BLaER1 treated with 17β-estradiol and CSF1 and Interleukin-3, amounts not matched to agents 10 nM and 100 nM (cell line): ENCODE results near the gene PLEKHM2.
"Not testable (repeated sequence)": the region's sequence is repeated elsewhere in the genome, so short reads cannot be mapped to it uniquely, and the experiment has no call there.

Source experiments
- H3K27ac ChIP-seq, 11 experiments: shearing (Covaris generic); formaldehyde crosslinking; 2 replicates each; pipeline ENCODE4 v1.8.1; 2022
- H3K27me3 ChIP-seq, 11 experiments: shearing (Covaris generic); formaldehyde crosslinking; 2 replicates each; pipeline ENCODE4 v1.8.1; 2022
- H3K36me3 ChIP-seq, 11 experiments: shearing (Covaris generic); formaldehyde crosslinking; 2 replicates each; pipeline ENCODE4 v1.8.1; 2022
- H3K4me1 ChIP-seq, 10 experiments: shearing (Covaris generic); formaldehyde crosslinking; 2 replicates each; pipeline ENCODE4 v1.8.1; 2022
- H3K4me2 ChIP-seq, 11 experiments: shearing (Covaris generic); formaldehyde crosslinking; 2 replicates each; pipeline ENCODE4 v1.8.1; 2022
- H3K4me3 ChIP-seq, 10 experiments: shearing (Covaris generic); formaldehyde crosslinking; 2 replicates each; pipeline ENCODE4 v1.8.1; 2022
- H3K9ac ChIP-seq, 11 experiments: shearing (Covaris generic); formaldehyde crosslinking; 2 replicates each; pipeline ENCODE4 v1.8.1; 2022
- H3K9me3 ChIP-seq, 11 experiments: shearing (Covaris generic); formaldehyde crosslinking; replicated peaks in 1 of 11; 2 replicates each; pipeline ENCODE4 v1.8.1; 2022
- H4K20me1 ChIP-seq, 11 experiments: shearing (Covaris generic); formaldehyde crosslinking; 2 replicates each; pipeline ENCODE4 v1.8.1; 2022
- Cebpa-rat ChIP-seq, 11 experiments: shearing (Covaris generic); IDR thresholded peaks; 2 replicates each; pipeline ENCODE4 v1.8.1; 2022

Gene PLEKHM2

DNA sequence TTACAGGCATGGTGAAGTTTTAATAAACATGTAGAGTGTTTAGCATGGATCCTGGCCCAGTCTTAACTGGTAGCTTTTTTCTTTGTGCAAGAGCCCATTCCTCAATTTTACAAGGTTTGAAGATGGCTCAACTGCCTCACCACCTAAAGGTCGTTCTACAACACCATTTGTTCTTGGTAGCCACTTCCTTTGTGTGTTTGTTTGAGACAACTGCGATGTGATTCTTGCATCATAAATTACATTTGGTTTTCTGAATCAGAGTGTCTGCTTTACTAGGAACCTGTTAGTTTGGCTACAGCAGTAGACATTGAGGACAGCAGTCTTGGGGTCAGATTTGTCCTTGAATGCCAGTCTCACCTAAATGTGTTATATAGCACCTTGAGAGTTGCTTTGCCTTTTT lies 3.3 kb downstream of the PLEKHM2 start:
- Histone ChIP-seq H4K20me1 (peaks cover 63 to 81% (median 78%) of the 10 kb centered on the region in 11 experiments; a peak in 21 of 22 replicates), H3K36me3 (peaks cover 26 to 58% (median 39%) of the 10 kb centered on the region in 11 experiments; a peak in 21 of 22 replicates), H3K27me3 (no peaks in the 10 kb centered on the region), H3K9me3 (no peaks in the 10 kb centered on the region; a peak in 1 of 22 replicates), H3K4me1 (peaks cover 37 to 66% (median 45%) of the 10 kb centered on the region in 10 experiments), H3K4me3 (no peak overlapping the region), H3K4me2 (peak overlapping the region; percentile 0 to 98 (median 23); a peak in 14 of 22 replicates), H3K27ac (no peak overlapping the region), H3K9ac (no peak overlapping the region)
- no peak for TF ChIP-seq Cebpa-rat (IDR thresholded peaks at IDR 0.05)

GRCh38 chr1:15690317-15690716 lies 6.2 kb downstream of the PLEKHM2 start:
- H3K27ac ChIP-seq, result no peak overlapping the region
- no peaks in the 10 kb centered on the region; a peak in 1 of 22 replicates for H3K9me3 ChIP-seq
- H4K20me1 ChIP-seq, result peaks cover 85 to 100% (median 100%) of the 10 kb centered on the region in 11 experiments
- no peak overlapping the region for H3K4me3 ChIP-seq
- peaks cover 18 to 61% (median 27%) of the 10 kb centered on the region in 10 experiments for H3K4me1 ChIP-seq
- no peak overlapping the region for H3K9ac ChIP-seq
- no peaks in the 10 kb centered on the region for H3K27me3 ChIP-seq
- H3K4me2 ChIP-seq, result no peak overlapping the region
- no peak for TF ChIP-seq Cebpa-rat (IDR thresholded peaks at IDR 0.05)
- peaks cover 26 to 64% (median 45%) of the 10 kb centered on the region in 11 experiments; a peak in 21 of 22 replicates for H3K36me3 ChIP-seq

GRCh38 chr1:15691434-15692032 lies 7.4 kb downstream of the PLEKHM2 start:
- TF ChIP-seq Cebpa-rat (IDR thresholded peaks at IDR 0.05), result no peak
- H3K27ac ChIP-seq, result no peak overlapping the region
- H3K4me1 ChIP-seq, result peaks cover 12 to 61% (median 22%) of the 10 kb centered on the region in 10 experiments
- no peaks in the 10 kb centered on the region for H3K27me3 ChIP-seq
- peaks cover 78 to 100% (median 100%) of the 10 kb centered on the region in 11 experiments for H4K20me1 ChIP-seq
- H3K4me3 ChIP-seq, result no peak overlapping the region
- peak overlapping the region in 2 of 11 experiments; percentile 2 to 38; a peak in 2 of 22 replicates for H3K4me2 ChIP-seq
- H3K9ac ChIP-seq, result 0 out of 22 replicates have a peak overlapping the region, but pooled peaks of 1 of the 11 experiments have one; percentile 4
- no peaks in the 10 kb centered on the region; a peak in 1 of 22 replicates for H3K9me3 ChIP-seq
- peaks cover 21 to 71% (median 54%) of the 10 kb centered on the region in 11 experiments; a peak in 21 of 22 replicates for H3K36me3 ChIP-seq

DNA sequence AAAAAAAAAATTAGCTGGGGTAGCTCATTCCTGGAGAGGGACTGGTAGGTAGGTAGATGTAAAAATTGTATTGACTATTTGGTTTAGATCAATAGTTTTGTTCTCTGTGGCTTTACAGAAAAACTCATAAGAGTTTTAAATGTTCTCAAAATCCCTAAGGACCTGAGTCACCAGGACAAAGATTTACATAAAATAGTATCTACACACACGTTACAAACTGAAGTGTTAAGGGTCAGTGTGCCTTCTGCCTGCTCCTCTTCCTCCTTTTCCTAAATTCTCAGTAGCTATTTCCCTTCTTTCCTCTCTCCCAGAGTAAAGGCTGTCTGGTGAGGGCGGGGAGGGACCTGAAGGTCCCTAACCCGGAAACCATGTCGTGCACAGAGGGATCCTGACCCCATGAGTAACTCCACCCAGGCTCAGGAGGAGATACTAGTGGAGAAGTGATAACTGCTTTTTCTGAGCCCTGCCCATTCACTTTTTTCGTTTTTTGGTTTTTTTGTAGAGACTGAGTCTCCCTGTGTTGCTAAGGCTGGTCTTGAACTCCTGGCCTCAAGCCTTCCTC lies 8.1 kb downstream of the PLEKHM2 start:
- Histone ChIP-seq H3K4me1 (peaks cover 15 to 59% (median 27%) of the 10 kb centered on the region in 10 experiments), H3K27me3 (no peaks in the 10 kb centered on the region), H3K9me3 (no peaks in the 10 kb centered on the region; a peak in 1 of 22 replicates), H3K36me3 (peaks cover 20 to 68% (median 53%) of the 10 kb centered on the region in 11 experiments; a peak in 21 of 22 replicates), H3K4me2 (peak overlapping the region in 2 of 11 experiments; percentile 2 to 38; a peak in 1 of 22 replicates), H4K20me1 (peaks cover 73 to 100% (median 97%) of the 10 kb centered on the region in 11 experiments), H3K4me3 (no peak overlapping the region), H3K9ac (0 out of 22 replicates have a peak overlapping the region, but pooled peaks of 1 of the 11 experiments have one; percentile 4), H3K27ac (no peak overlapping the region)
- TF ChIP-seq Cebpa-rat (IDR thresholded peaks at IDR 0.05), result no peak

DNA sequence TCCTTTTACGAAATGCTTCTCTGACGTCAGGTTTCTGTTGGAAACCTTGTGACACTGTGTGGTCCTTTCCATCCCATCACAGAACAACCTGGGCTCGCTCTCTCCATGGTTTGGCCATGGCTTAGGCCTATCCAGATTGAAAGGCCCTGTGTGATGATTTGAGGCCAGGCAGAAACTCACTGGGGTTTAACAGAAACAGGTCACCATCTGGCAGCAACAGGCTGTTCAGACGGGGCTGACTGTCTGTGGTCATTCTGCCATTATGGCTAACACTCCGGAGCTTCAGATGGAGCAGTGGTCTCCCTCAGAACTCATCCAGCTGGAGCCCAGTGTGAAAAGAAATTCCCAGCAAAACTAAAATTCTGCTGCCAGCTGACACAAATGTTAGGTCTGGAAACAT lies 9.3 kb downstream of the PLEKHM2 start:
- peaks cover 74 to 100% (median 97%) of the 10 kb centered on the region in 11 experiments for H4K20me1 ChIP-seq
- peaks cover 20 to 59% (median 31%) of the 10 kb centered on the region in 10 experiments for H3K4me1 ChIP-seq
- H3K9me3 ChIP-seq, result no peaks in the 10 kb centered on the region; a peak in 1 of 22 replicates
- no peaks in the 10 kb centered on the region for H3K27me3 ChIP-seq
- no peak for TF ChIP-seq Cebpa-rat (IDR thresholded peaks at IDR 0.05)
- no peak overlapping the region for H3K9ac ChIP-seq
- no peak overlapping the region for H3K4me2 ChIP-seq
- H3K4me3 ChIP-seq, result no peak overlapping the region
- no peak overlapping the region for H3K27ac ChIP-seq
- peaks cover 15 to 60% (median 45%) of the 10 kb centered on the region in 11 experiments; a peak in 21 of 22 replicates for H3K36me3 ChIP-seq

GRCh38 chr1:15696956-15697521 lies 12.9 kb downstream of the PLEKHM2 start:
- Histone ChIP-seq H3K4me2 (peak overlapping the region; percentile 84 to 98 (median 93)), H3K9me3 (no peaks in the 10 kb centered on the region), H3K27ac (peak overlapping the region; percentile 38 to 80 (median 73); a peak in 21 of 22 replicates), H3K27me3 (no peaks in the 10 kb centered on the region), H3K9ac (peak overlapping the region; percentile 63 to 77 (median 71); a peak in 21 of 22 replicates), H4K20me1 (peaks cover 67 to 100% (median 95%) of the 10 kb centered on the region in 11 experiments), H3K4me1 (peaks cover 38 to 75% (median 46%) of the 10 kb centered on the region in 10 experiments), H3K4me3 (peak overlapping the region; percentile 43 to 64 (median 52)), H3K36me3 (peaks cover 0 to 35% (median 24%) of the 10 kb centered on the region in 11 experiments; a peak in 12 of 22 replicates)
- no peak for TF ChIP-seq Cebpa-rat (IDR thresholded peaks at IDR 0.05)

GRCh38 chr1:15698201-15698600 lies 14.1 kb downstream of the PLEKHM2 start:
- peak overlapping the region in 10 of 11 experiments; percentile 63 to 77 (median 72); a peak in 18 of 22 replicates for H3K9ac ChIP-seq
- H3K27me3 ChIP-seq, result no peaks in the 10 kb centered on the region
- peaks cover 40 to 81% (median 48%) of the 10 kb centered on the region in 10 experiments for H3K4me1 ChIP-seq
- peak overlapping the region; percentile 43 to 64 (median 52); a peak in 17 of 20 replicates for H3K4me3 ChIP-seq
- peaks cover 66 to 100% (median 95%) of the 10 kb centered on the region in 11 experiments for H4K20me1 ChIP-seq
- H3K4me2 ChIP-seq, result peak overlapping the region; percentile 84 to 98 (median 93)
- no peak for TF ChIP-seq Cebpa-rat (IDR thresholded peaks at IDR 0.05)
- H3K27ac ChIP-seq, result peak overlapping the region in 7 of 11 experiments; percentile 11 to 80 (median 75); a peak in 11 of 22 replicates
- no peaks in the 10 kb centered on the region for H3K9me3 ChIP-seq
- H3K36me3 ChIP-seq, result peaks cover 0 to 40% (median 26%) of the 10 kb centered on the region in 11 experiments; a peak in 12 of 22 replicates

- not testable (repeated sequence) for H3K27ac ChIP-seq
- peaks cover 64 to 100% (median 94%) of the 10 kb centered on the region in 11 experiments for H4K20me1 ChIP-seq
These were observed 15.2 kb downstream of the PLEKHM2 start for GRCh38 chr1:15699321-15699720.

More at GRCh38 chr1:15699321-15699720, 15.2 kb downstream of the PLEKHM2 start:
- not testable (repeated sequence) for H3K27me3 ChIP-seq, H3K4me3 ChIP-seq, H3K9me3 ChIP-seq, H3K9ac ChIP-seq
- H3K4me1 ChIP-seq, result peaks cover 40 to 92% (median 55%) of the 10 kb centered on the region in 10 experiments
- H3K36me3 ChIP-seq, result peaks cover 0 to 36% (median 19%) of the 10 kb centered on the region in 11 experiments; a peak in 13 of 22 replicates
- H3K4me2 ChIP-seq, result peak overlapping the region in 4 of 11 experiments; percentile 66 to 97 (median 73); a peak in 4 of 22 replicates
